IMR-90 (cell line): Measurements from ENCODE around the gene EXOC4. TPM values are rescaled to one million over a fixed set of nuclear protein-coding genes. Genes with fewer than 3 reads are reported as not detected.

ENCODE experiments used
- ATAC-seq: fragments of 200-7000 bp; cut with Tn5 transposase; 2 replicates; pipeline ENCODE4 v1.9.1; 2020; ENCODE audit warnings: low read depth, mild to moderate bottlenecking, moderate library complexity
- BruUV-seq: library from RNA; stranded (reverse); fragments of 400-500 nt; replicated peaks from 2 replicates; lab custom pipeline; 2021; lab: Mats Ljungman, UMichigan
- CTCF ChIA-PET: fragments of 300-600 bp; formaldehyde crosslinking; extraction: SDS; loops from one replicate; lab custom pipeline; 2021; ENCODE audit warnings: antibody characterized with exemption; lab: Yijun Ruan, JAX
- POLR2A ChIA-PET: fragments of 300-600 bp; sonication (Branson Sonifier 250); formaldehyde crosslinking; loops from one replicate; lab custom pipeline; 2022; ENCODE audit warnings: antibody characterized with exemption; ENCODE audit not compliant: unreplicated experiment; lab: Charles Lee
- DNase-seq: peaks from one replicate; pipeline ENCODE4 v3.0.0; 2013
- H2AFZ ChIP-seq: replicated peaks from 2 replicates; pipeline ENCODE3; 2013; ENCODE audit warnings: low read length, mild to moderate bottlenecking; ENCODE audit not compliant: poor library complexity
- H2AK5ac ChIP-seq: 2 replicates; pipeline ENCODE4 v1.6.1; 2013; ENCODE audit warnings: low read depth, low read length, inconsistent platforms
- H2AK9ac ChIP-seq: replicated peaks from 2 replicates; pipeline ENCODE3; 2013; ENCODE audit warnings: mild to moderate bottlenecking, low read depth, low read length, moderate library complexity; ENCODE audit not compliant: poor library complexity
- H2BK120ac ChIP-seq: 2 replicates; pipeline ENCODE4 v1.6.1; 2013; ENCODE audit warnings: low read depth, low read length, inconsistent platforms
- H2BK15ac ChIP-seq: 3 replicates; pipeline ENCODE4 v1.6.1; 2013; ENCODE audit warnings: low read depth, low read length, inconsistent platforms
- H2BK20ac ChIP-seq: 2 replicates; pipeline ENCODE4 v1.6.1; 2013; ENCODE audit warnings: low read depth, mild to moderate bottlenecking, inconsistent platforms, low read length, moderate library complexity
- H2BK5ac ChIP-seq: 2 replicates; pipeline ENCODE4 v1.6.1; 2013; ENCODE audit warnings: mild to moderate bottlenecking, low read depth, low read length, inconsistent platforms; ENCODE audit not compliant: poor library complexity, severe bottlenecking
- H3K14ac ChIP-seq: replicated peaks from 2 replicates; pipeline ENCODE4 v1.6.1; 2013; ENCODE audit warnings: low read depth, low read length, inconsistent platforms
- H3K18ac ChIP-seq: 2 replicates; pipeline ENCODE4 v1.6.1; 2013; ENCODE audit warnings: low read depth, low read length, control low read depth
- H3K23ac ChIP-seq: 2 replicates; pipeline ENCODE4 v1.6.1; 2013; ENCODE audit warnings: low read depth, low read length, inconsistent platforms
- H3K27ac ChIP-seq: 2 replicates; pipeline ENCODE4 v1.5.1; 2013; ENCODE audit warnings: mild to moderate bottlenecking, control low read depth, low read length; ENCODE audit not compliant: insufficient read depth
- H3K27me3 ChIP-seq: 2 replicates; pipeline ENCODE4 v1.6.1; 2013; ENCODE audit warnings: low read length; ENCODE audit not compliant: control insufficient read depth, insufficient read depth
- H3K36me3 ChIP-seq: 2 replicates; pipeline ENCODE4 v1.6.1; 2013; ENCODE audit warnings: low read length, mixed read lengths; ENCODE audit not compliant: control insufficient read depth, insufficient read depth
- H3K4ac ChIP-seq: 2 replicates; pipeline ENCODE4 v1.6.1; 2013; ENCODE audit warnings: low read depth, low read length, inconsistent platforms
- H3K4me1 ChIP-seq: 2 replicates; pipeline ENCODE4 v1.6.1; 2013; ENCODE audit warnings: low read length, mixed read lengths; ENCODE audit not compliant: control insufficient read depth, insufficient read depth
- H3K4me2 ChIP-seq: 2 replicates; pipeline ENCODE4 v1.6.1; 2013; ENCODE audit warnings: low read depth, mild to moderate bottlenecking, control low read depth, low read length, moderate library complexity
- H3K4me3 ChIP-seq: 2 replicates; pipeline ENCODE4 v1.5.1; 2013; ENCODE audit warnings: low read depth, mild to moderate bottlenecking, control low read depth, low read length, moderate library complexity; ENCODE audit not compliant: insufficient read depth
- H3K56ac ChIP-seq: 2 replicates; pipeline ENCODE4 v1.6.1; 2013; ENCODE audit warnings: low read length, inconsistent platforms; ENCODE audit not compliant: insufficient read depth; ENCODE audit errors: extremely low read depth
- H3K79me1 ChIP-seq, 2 experiments: 2 replicates each; pipeline ENCODE4 v1.6.1; 2013; ENCODE audit warnings: low read length in 2 of 2, inconsistent platforms in 1 of 2, low read depth in 1 of 2
- H3K9ac ChIP-seq: 2 replicates; pipeline ENCODE4 v1.6.1; 2013; ENCODE audit warnings: low read depth, low read length, control low read depth
- H3K9me1 ChIP-seq: 2 replicates; pipeline ENCODE4 v1.6.1; 2013; ENCODE audit warnings: low read length, inconsistent platforms; ENCODE audit not compliant: insufficient read depth
- H3K9me3 ChIP-seq: 2 replicates; pipeline ENCODE4 v1.6.1; 2013; ENCODE audit warnings: low read length; ENCODE audit not compliant: control insufficient read depth, insufficient read depth
- H4K20me1 ChIP-seq: 2 replicates; pipeline ENCODE4 v1.6.1; 2013; ENCODE audit warnings: low read length, inconsistent platforms; ENCODE audit not compliant: insufficient read depth
- H4K5ac ChIP-seq: 2 replicates; pipeline ENCODE4 v1.6.1; 2013; ENCODE audit warnings: mild to moderate bottlenecking, low read depth, low read length, control low read depth
- H4K8ac ChIP-seq, 2 experiments: 2 replicates each; pipeline ENCODE4 v1.6.1; 2013; ENCODE audit warnings: low read depth in 2 of 2, low read length in 2 of 2, control low read depth in 1 of 2, inconsistent platforms in 1 of 2
- H4K91ac ChIP-seq: 2 replicates; pipeline ENCODE4 v1.6.1; 2013; ENCODE audit warnings: low read depth, low read length, inconsistent platforms; ENCODE audit not compliant: insufficient read depth
- MAFK ChIP-seq: IDR thresholded peaks from 2 replicates; pipeline ENCODE4 v1.6.1; 2012; ENCODE audit warnings: low read depth, low read length, improper control_type of control experiment
- NFE2L2 ChIP-seq: fragments of 150-350 bp; IDR thresholded peaks from 2 replicates; pipeline ENCODE4 v1.6.1; 2016; ENCODE audit warnings: low read depth, mild to moderate bottlenecking, low read length
- RCOR1 ChIP-seq: IDR thresholded peaks from 2 replicates; pipeline ENCODE4 v1.6.1; 2012; ENCODE audit warnings: mild to moderate bottlenecking, low read length, improper control_type of control experiment; ENCODE audit not compliant: insufficient replicate concordance
- WGBS, 2 experiments: methylation state at CpG; one replicate each; pipeline versions ENCODE4 v1.1.5 to v1.1.7; 2013; ENCODE audit warnings: missing lambda C conversion rate in 2 of 2; ENCODE audit not compliant: insufficient read length in 1 of 2; ENCODE audit errors: extremely low coverage in 2 of 2; 5-methylcytosine and 5-hydroxymethylcytosine counted together
- dilution Hi-C: fragments of 300-500 bp; cut with HindIII; formaldehyde crosslinking; loops from one replicate; pipeline ENCODE4 v1.14.3; 2018; ENCODE audit warnings: low sequenced_read_pairs; ENCODE audit not compliant: unreplicated experiment
- in situ Hi-C: fragments of 300-500 bp; cut with MboI; formaldehyde crosslinking; loops from 3 replicates; pipeline ENCODE4 v1.14.3; 2019; ENCODE audit warnings: low sequenced_read_pairs, inconsistent platforms, mixed read lengths
- intact Hi-C: fragments of 100-400 bp; cut with micrococcal nuclease; formaldehyde crosslinking; loops from 2 replicates; pipeline ENCODE4 v1.10.0; 2022
- polyA plus RNA-seq, 3 experiments: library from polyadenylated mRNA; depleted of rRNA; stranded (reverse); fragments of >200 nt; gene quantifications; 2 replicates each; pipeline ENCODE4 v1.2.3, GENCODE V29; 2012; ENCODE audit warnings: low replicate concordance in 1 of 3
- total RNA-seq: library from RNA; depleted of rRNA; stranded (reverse); fragments of >200 nt; gene quantifications from 2 replicates; pipeline ENCODE4 v1.2.3, GENCODE V29; 2012

EXOC4 gene
- total and polyA plus RNA-seq, 2 of the 4 experiments (the other 2 are of a cell fraction) = 25.4 to 94.6 TPM

DNA sequence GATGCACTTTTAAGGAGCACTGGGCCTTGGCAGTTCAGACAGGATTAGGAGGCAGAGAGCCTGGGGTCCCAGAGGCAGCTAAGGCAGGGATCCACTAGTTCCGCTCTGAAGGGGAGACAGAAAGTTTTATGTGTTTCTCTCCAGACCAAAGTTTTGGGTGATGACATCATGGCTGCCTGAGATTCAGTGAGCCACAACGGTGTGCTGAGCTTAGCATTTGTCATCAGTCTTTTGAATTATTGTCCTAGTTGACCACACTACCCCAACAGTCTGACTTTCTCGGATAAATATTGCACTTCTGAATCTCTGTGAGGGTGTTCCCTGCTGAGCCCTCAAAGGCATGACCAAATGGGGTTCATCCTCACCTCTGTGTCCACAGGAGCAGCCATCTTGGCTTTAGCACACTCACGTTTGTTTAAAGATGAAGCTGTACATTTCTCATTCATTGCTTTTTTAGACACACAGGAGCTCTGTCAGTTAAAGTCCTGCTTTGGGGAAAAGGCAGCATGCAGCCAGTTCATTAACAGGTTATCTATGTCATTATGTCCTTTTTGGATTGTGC, 576.5 kb downstream of the EXOC4 start:
- POLR2A ChIA-PET = interaction anchor here (0.8 kb wide), 1 partner anchor 15 kb away, joined by 3 read pairs; no protein-coding TSS in a partner anchor
- Histone ChIP-seq H3K9ac (no peak overlapping the region), H3K27ac (no peak overlapping the region), H3K9me3 (no peaks in the 10 kb centered on the region), H3K36me3 (no peaks in the 10 kb centered on the region), H3K18ac (no peak overlapping the region), H3K27me3 (no peaks in the 10 kb centered on the region), H2BK15ac (no peak overlapping the region; the same call in 2 of the 3 replicates), H3K4me2 (no peak overlapping the region; the same call in 1 of the 2 replicates), H3K4me1 (peaks cover 5% of the 10 kb centered on the region; the same call in 1 of the 2 replicates), H3K56ac (no peak overlapping the region), H3K4me3 (no peak overlapping the region), H3K23ac (no peak overlapping the region), H3K14ac (no peak overlapping the region), H2BK20ac (no peak overlapping the region), H2BK120ac (no peak overlapping the region), H2AK9ac (no peak overlapping the region), H4K5ac (no peak overlapping the region), H4K8ac (no peak overlapping the region), H2BK5ac (no peak overlapping the region), H2AFZ (no peak overlapping the region), H2AK5ac (no peak overlapping the region), H3K79me1 (no peaks in the 10 kb centered on the region), H4K20me1 (no peaks in the 10 kb centered on the region), H3K4ac (no peak overlapping the region), H3K9me1 (no peaks in the 10 kb centered on the region), H4K91ac (no peak overlapping the region)
- BruUV-seq = no TSS peak
- in situ Hi-C loops = no loop called here
- ATAC-seq (no peak), DNase-seq (peak; percentile 48)
- intact Hi-C loops = no loop called here
- dilution Hi-C loops = no loop called here
- 100% methylated on average over 1 of the region's 4 CpGs; no CpG with 5 or more reads in 1 of the 2 experiments for WGBS, 2 experiments
- CTCF ChIA-PET = no interaction called here
- TF ChIP-seq NFE2L2 (no peak), RCOR1 (no peak), MAFK (peak; percentile 40; the same call in 1 of the 2 replicates)
